HepG2 (cell line): ENCODE results near the gene MTSS2. TPM values are rescaled to one million over a fixed set of nuclear protein-coding genes. Genes with fewer than 3 reads are reported as not detected.

Experiments used
- ARNT2 ChIP-seq: sonication (generic); formaldehyde crosslinking; IDR thresholded peaks from 2 replicates; pipeline ENCODE4 v1.8.0; 2022; ENCODE audit warnings: mild to moderate bottlenecking, low read depth, missing genetic modification reagents, moderate library complexity
- CC2D1A ChIP-seq: sonication (generic); formaldehyde crosslinking; IDR thresholded peaks from 2 replicates; pipeline ENCODE4 v1.8.1; 2023; ENCODE audit warnings: mild to moderate bottlenecking, missing genetic modification reagents
- GATA4 ChIP-seq: sonication (generic); IDR thresholded peaks from 2 replicates; pipeline ENCODE4 v1.6.1; 2016; ENCODE audit warnings: antibody characterized with exemption, low read depth, borderline replicate concordance
- HCFC1 ChIP-seq: fragments of 150-350 bp; IDR thresholded peaks from 2 replicates; pipeline ENCODE4 v1.6.1; 2014; ENCODE audit warnings: low read depth, low read length
- HDAC6 ChIP-seq: fragments of 200-600 bp; sonication (generic); IDR thresholded peaks from 2 replicates; pipeline ENCODE4 v1.7.0; 2017; ENCODE audit warnings: mild to moderate bottlenecking, antibody characterized with exemption, low read length, low read depth
- HNRNPL ChIP-seq: fragments of 200-400 bp; formaldehyde crosslinking; IDR thresholded peaks from 2 replicates; pipeline ENCODE4 v1.6.1; 2017; ENCODE audit warnings: mild to moderate bottlenecking, low read depth, low read length
- KDM5B ChIP-seq: sonication (generic); formaldehyde crosslinking; IDR thresholded peaks from 2 replicates; pipeline ENCODE4 v1.4.0; 2020; ENCODE audit warnings: missing genetic modification reagents, mild to moderate bottlenecking, borderline replicate concordance
- MATR3 ChIP-seq: sonication (generic); formaldehyde crosslinking; IDR thresholded peaks from 2 replicates; pipeline ENCODE4 v1.4.0; 2020; ENCODE audit warnings: missing genetic modification reagents
- MBD4 ChIP-seq: IDR thresholded peaks from 2 replicates; pipeline ENCODE4 v1.6.1; 2012; ENCODE audit warnings: low read length, inconsistent platforms, borderline replicate concordance
- MIER2 ChIP-seq: IDR thresholded peaks from 2 replicates; pipeline ENCODE4 v1.6.1; 2016; ENCODE audit warnings: missing biosample characterization, missing genetic modification reagents
- MIER3 ChIP-seq: IDR thresholded peaks from 2 replicates; pipeline ENCODE4 v1.6.1; 2016; ENCODE audit warnings: missing compliant biosample characterization, borderline replicate concordance
- MLLT10 ChIP-seq: sonication (generic); formaldehyde crosslinking; IDR thresholded peaks from 2 replicates; pipeline ENCODE4 v1.4.0; 2020; ENCODE audit warnings: missing genetic modification reagents
- NFRKB ChIP-seq: fragments of 450-650 bp; IDR thresholded peaks from 2 replicates; pipeline ENCODE4 v1.6.1; 2017
- POLR2A ChIP-seq, 2 experiments: IDR thresholded peaks; 2 replicates each; pipeline ENCODE4 v1.6.1; 2011; ENCODE audit warnings: low read depth in 2 of 2, low read length in 2 of 2, mild to moderate bottlenecking in 1 of 2, moderate library complexity in 1 of 2; ENCODE audit not compliant: insufficient read depth in 1 of 2
- POLR2AphosphoS2 ChIP-seq: IDR thresholded peaks from 2 replicates; pipeline ENCODE4 v1.6.1; 2011; ENCODE audit warnings: low read depth, low read length, improper control_type of control experiment
- SIN3A ChIP-seq: IDR thresholded peaks from 2 replicates; pipeline ENCODE4 v1.6.1; 2011; ENCODE audit warnings: low read depth, mild to moderate bottlenecking, control low read depth, low read length, borderline replicate concordance
- TBP ChIP-seq: sonication (generic); formaldehyde crosslinking; IDR thresholded peaks from 2 replicates; pipeline ENCODE4 v1.5.0; 2020; ENCODE audit warnings: missing genetic modification reagents
- YEATS4 ChIP-seq: sonication (generic); formaldehyde crosslinking; IDR thresholded peaks from 2 replicates; pipeline ENCODE4 v1.4.0; 2020; ENCODE audit warnings: missing genetic modification reagents, borderline replicate concordance
- ZEB1 ChIP-seq: IDR thresholded peaks from 2 replicates; pipeline ENCODE4 v1.6.1; 2012; ENCODE audit warnings: mild to moderate bottlenecking, low read depth, inconsistent platforms; ENCODE audit not compliant: insufficient replicate concordance
- ZFP82 ChIP-seq: sonication (generic); formaldehyde crosslinking; IDR thresholded peaks from 2 replicates; pipeline ENCODE4 v1.5.1; 2020; ENCODE audit warnings: mild to moderate bottlenecking, missing genetic modification reagents, borderline replicate concordance
- ZNF232 ChIP-seq: sonication (generic); formaldehyde crosslinking; IDR thresholded peaks from 2 replicates; pipeline ENCODE4 v1.4.0; 2020; ENCODE audit warnings: missing genetic modification reagents, borderline replicate concordance
- ZNF383 ChIP-seq: sonication (generic); formaldehyde crosslinking; IDR thresholded peaks from 2 replicates; pipeline ENCODE4 v1.4.0; 2020; ENCODE audit warnings: missing genetic modification reagents, mild to moderate bottlenecking, borderline replicate concordance
- ZNF451 ChIP-seq: sonication (generic); formaldehyde crosslinking; IDR thresholded peaks from 2 replicates; pipeline ENCODE4 v1.5.0; 2020; ENCODE audit warnings: mild to moderate bottlenecking, missing genetic modification reagents
- ZNF546 ChIP-seq: sonication (generic); formaldehyde crosslinking; conservative IDR thresholded peaks from 2 replicates; pipeline ENCODE4 v1.8.1; 2023; ENCODE audit warnings: mild to moderate bottlenecking, missing genetic modification reagents
- ZNF557 ChIP-seq: sonication (generic); formaldehyde crosslinking; IDR thresholded peaks from 2 replicates; pipeline ENCODE4 v1.4.0; 2020; ENCODE audit warnings: missing genetic modification reagents
- ZNF782 ChIP-seq: sonication (generic); formaldehyde crosslinking; IDR thresholded peaks from 2 replicates; pipeline ENCODE4 v1.4.0; 2020; ENCODE audit warnings: missing genetic modification reagents, mild to moderate bottlenecking, borderline replicate concordance
- polyA plus RNA-seq, 8 experiments: library from polyadenylated mRNA; depleted of rRNA in 3 of 8; stranded (reverse) in 7 of 8; unstranded in 1 of 8; fragments of >200 nt; fragmentation: Illumina TruSeq in 4 of 8; extraction: Trizol in 4 of 8; gene quantifications; 2 replicates each; pipeline versions ENCODE4 v1.2.1 to v1.2.3, GENCODE V29; 2011 to 2016; ENCODE audit warnings: low read depth in 4 of 8, missing spikeins in 1 of 8, mixed read lengths in 1 of 8; ENCODE audit not compliant: insufficient read depth in 1 of 8
- total RNA-seq, 5 experiments: library from RNA; depleted of rRNA; stranded (reverse); fragments of >200 nt; fragmentation: Illumina TruSeq; extraction: Trizol; gene quantifications; 2 replicates each; pipeline ENCODE4 v1.2.3, GENCODE V29; 2016; ENCODE audit warnings: low read depth in 1 of 5
- TF ChIP-seq, protein P1 (sequence below): sonication (generic); formaldehyde crosslinking; IDR thresholded peaks from 2 replicates; pipeline ENCODE4 v1.4.0; 2020; ENCODE audit warnings: missing genetic modification reagents; ENCODE audit errors: not compliant biosample characterization
- TF ChIP-seq, protein P2 (sequence below): sonication (generic); formaldehyde crosslinking; IDR thresholded peaks from 2 replicates; pipeline ENCODE4 v1.4.0; 2020; ENCODE audit warnings: low read depth, mild to moderate bottlenecking, missing genetic modification reagents
- TF ChIP-seq, protein P3 (sequence below): fragments of 450-650 bp; IDR thresholded peaks from 2 replicates; pipeline ENCODE4 v1.6.1; 2017

The MTSS2 gene
- total and polyA plus RNA-seq, 2 of the 13 experiments (the other 11 are each of a cell fraction or from before 2014, with no cell fraction given) = 132 to 242 TPM

GRCh38 chr16:70682239-70683145, 3.4 kb downstream of the MTSS2 start (continued):
- TF ChIP-seq, protein P1, sequence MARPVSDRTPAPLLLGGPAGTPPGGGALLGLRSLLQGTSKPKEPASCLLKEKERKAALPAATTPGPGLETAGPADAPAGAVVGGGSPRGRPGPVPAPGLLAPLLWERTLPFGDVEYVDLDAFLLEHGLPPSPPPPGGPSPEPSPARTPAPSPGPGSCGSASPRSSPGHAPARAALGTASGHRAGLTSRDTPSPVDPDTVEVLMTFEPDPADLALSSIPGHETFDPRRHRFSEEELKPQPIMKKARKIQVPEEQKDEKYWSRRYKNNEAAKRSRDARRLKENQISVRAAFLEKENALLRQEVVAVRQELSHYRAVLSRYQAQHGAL = no peak
- TF ChIP-seq ZNF383 (CRISPR knock-in tag) (no peak), ZNF451 (CRISPR knock-in tag) (no peak), ZNF557 (no peak), HDAC6 (no peak), CC2D1A (0 out of 2 replicates have a peak, but pooled peaks have one; percentile 7), YEATS4 (no peak; the same call in 1 of the 2 replicates), TBP (CRISPR knock-in tag) (peak; percentile 21; the same call in 1 of the 2 replicates), ARNT2 (no peak), KDM5B (CRISPR knock-in tag) (no peak), MATR3 (CRISPR knock-in tag) (no peak), MBD4 (no peak), POLR2A (IDR thresholded peaks at IDR 0.05; ENCODE audit: insufficient read depth in 1 of 2, low read depth in 2 of 2, low read length in 2 of 2) (0 out of 4 replicates have a peak, but pooled peaks of 1 of the 2 experiments have one; percentile 1), ZNF546 (peak; percentile 63; the same call in 1 of the 2 replicates), MIER3 (CRISPR knock-in tag) (no peak), NFRKB (no peak), MIER2 (no peak), ZEB1 (peak; percentile 3), ZNF232 (CRISPR knock-in tag) (peak; percentile 1; the same call in 1 of the 2 replicates), SIN3A (no peak), ZNF782 (CRISPR knock-in tag) (peak; percentile 71; the same call in 1 of the 2 replicates), HCFC1 (no peak), MLLT10 (no peak), POLR2AphosphoS2 (peak; percentile 19; the same call in 1 of the 2 replicates), HNRNPL (peak; percentile 99), ZFP82 (CRISPR knock-in tag) (no peak; the same call in 1 of the 2 replicates), GATA4 (no peak; the same call in 1 of the 2 replicates)
- TF ChIP-seq, protein P2, sequence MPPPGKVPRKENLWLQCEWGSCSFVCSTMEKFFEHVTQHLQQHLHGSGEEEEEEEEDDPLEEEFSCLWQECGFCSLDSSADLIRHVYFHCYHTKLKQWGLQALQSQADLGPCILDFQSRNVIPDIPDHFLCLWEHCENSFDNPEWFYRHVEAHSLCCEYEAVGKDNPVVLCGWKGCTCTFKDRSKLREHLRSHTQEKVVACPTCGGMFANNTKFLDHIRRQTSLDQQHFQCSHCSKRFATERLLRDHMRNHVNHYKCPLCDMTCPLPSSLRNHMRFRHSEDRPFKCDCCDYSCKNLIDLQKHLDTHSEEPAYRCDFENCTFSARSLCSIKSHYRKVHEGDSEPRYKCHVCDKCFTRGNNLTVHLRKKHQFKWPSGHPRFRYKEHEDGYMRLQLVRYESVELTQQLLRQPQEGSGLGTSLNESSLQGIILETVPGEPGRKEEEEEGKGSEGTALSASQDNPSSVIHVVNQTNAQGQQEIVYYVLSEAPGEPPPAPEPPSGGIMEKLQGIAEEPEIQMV = peak; percentile 29; the same call in 1 of the 2 replicates
- TF ChIP-seq, protein P3, sequence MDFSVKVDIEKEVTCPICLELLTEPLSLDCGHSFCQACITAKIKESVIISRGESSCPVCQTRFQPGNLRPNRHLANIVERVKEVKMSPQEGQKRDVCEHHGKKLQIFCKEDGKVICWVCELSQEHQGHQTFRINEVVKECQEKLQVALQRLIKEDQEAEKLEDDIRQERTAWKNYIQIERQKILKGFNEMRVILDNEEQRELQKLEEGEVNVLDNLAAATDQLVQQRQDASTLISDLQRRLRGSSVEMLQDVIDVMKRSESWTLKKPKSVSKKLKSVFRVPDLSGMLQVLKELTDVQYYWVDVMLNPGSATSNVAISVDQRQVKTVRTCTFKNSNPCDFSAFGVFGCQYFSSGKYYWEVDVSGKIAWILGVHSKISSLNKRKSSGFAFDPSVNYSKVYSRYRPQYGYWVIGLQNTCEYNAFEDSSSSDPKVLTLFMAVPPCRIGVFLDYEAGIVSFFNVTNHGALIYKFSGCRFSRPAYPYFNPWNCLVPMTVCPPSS = no peak
